GM18858 (cell line): ENCODE measurements around the gene ARHGAP12.

Experiments used
- ATAC-seq: cut with Tn5 transposase; IDR thresholded peaks from one replicate; pipeline ENCODE4 v1.9.1; 2021; ENCODE audit not compliant: unreplicated experiment

The ARHGAP12 gene

DNA sequence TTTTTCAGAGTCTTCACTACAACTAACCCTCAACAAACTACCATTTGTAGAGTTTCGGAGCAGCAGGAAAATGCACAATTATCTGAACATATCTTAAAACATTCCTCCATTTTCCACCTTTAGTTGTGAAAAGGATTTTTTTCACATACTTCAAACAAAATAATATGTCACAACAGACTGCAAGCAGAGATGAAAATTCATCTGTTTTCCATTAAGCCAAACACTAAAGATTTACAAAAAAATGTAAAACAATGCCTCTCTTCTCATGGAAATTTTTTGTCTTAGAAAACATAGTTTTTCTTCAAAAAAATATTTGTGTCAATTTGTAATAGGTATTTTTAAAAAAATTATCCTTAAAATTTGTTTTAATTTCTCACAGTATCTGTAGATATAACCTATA lies 98.9 kb downstream of the ARHGAP12 start:
- ATAC-seq, result no peak

DNA sequence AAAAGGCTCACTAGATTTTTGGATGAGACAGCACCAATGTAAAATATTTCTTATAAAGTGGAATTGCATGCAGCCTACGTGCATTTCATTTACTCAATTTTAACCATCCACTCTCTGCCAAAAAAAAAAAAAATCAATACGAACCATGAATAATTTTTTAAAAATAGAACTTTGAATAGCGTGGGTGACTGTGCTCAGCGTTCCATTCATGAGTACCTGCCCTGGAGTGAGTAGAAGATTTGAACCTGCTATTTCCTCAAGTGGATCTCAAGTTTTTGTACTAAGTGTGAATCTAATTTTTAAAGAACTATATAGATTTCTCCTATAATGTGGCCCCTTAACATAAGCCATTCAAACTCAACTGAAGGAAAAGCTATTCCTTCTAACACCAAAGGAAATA lies 105.3 kb downstream of the ARHGAP12 start:
- ATAC-seq, result no peak

DNA sequence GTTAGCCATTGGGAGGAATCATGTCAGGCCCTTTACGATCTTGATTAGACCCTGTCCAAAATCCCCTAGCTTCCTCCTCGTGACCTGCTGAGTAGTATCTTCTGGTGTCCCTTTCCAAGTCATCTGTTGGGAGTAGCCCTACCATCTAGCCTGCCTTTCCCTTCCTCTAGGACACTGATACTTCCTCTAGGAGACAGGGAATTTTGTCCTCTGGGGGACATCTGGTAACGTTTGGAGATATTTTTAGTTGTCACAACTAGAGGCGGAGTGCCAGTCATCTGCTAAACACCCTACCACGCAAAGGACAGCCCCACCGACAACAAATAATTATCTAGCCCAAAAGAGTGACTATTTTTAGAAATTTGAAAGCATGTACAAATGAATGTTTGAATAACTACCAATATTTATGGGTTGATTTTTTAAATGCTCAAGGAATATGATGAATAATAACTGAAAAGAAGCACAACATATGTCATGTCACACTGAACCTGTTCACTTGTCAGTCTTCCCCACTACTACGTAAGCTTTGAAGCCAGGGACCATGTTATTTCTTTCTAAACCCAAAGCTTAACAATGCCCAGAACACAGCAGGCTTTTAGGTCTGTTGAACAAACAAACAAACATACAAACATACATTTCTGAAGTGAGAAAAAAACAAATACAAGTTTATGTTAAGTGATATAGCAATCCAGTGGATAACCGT lies 105.9 kb downstream of the ARHGAP12 start:
- ATAC-seq, result no peak

DNA sequence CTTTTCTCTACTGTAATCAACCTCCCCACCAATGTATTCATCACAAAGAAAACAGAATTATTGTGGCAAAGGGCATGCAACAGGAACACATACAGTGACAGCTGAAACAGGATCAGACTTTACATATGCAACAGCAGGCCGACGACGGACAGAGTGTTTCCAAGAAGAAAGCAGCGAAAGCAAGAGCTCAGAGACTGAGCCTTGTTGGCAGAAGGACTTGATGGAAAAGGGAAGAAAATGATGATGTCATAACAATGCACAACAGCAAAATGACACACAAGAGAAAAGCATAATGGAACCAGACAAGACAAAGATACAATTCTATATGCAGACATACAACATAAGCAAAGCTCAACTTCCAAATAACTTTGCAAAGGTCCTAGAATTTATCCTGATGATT lies 106.5 kb downstream of the ARHGAP12 start:
- ATAC-seq, result no peak

DNA sequence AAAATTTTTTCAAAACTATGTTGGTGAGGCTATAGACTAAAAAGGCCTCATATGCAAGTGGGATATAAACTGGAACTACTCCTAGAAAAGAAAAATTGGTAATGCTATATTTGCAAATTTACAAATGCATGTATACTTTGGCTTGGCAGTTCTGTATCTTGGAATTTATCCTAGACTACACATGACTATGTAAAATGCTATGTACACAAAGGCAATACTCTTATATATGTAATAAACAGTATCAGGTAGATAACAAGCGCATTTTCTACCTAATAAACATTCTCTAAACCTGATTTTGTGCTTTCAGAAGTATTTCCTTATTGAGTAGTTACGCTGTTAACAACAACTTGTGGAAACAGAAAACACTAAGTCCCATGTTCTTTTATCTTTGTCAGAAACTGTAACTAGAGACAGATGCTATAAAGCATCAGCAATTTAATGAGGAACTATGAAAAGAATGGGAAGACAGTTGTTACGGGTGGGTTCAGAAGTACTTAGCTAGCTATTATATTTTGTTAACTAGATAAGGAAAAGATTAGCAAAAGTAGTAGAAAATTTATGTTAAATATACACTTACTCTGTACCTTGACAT lies 107.8 kb downstream of the ARHGAP12 start:
- ATAC-seq, result no peak

DNA sequence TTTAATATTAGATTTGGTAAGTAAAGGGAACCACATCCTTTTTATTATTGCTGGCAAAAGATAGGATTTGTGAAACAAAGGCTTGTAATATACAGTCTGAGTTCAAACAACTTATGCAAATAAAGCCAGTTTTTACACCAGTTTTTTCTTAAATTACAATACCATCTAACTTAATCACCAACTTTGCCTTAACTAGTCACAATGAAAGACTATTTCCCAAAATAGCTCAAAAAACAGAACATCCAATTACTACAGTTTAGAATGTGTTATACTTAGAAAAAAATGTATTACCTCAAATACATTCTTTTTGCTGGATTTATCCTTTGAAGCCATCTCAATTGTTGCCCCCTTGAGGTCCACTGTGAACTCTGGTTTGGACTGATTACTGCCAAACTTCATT lies 108.5 kb downstream of the ARHGAP12 start:
- no peak for ATAC-seq

DNA sequence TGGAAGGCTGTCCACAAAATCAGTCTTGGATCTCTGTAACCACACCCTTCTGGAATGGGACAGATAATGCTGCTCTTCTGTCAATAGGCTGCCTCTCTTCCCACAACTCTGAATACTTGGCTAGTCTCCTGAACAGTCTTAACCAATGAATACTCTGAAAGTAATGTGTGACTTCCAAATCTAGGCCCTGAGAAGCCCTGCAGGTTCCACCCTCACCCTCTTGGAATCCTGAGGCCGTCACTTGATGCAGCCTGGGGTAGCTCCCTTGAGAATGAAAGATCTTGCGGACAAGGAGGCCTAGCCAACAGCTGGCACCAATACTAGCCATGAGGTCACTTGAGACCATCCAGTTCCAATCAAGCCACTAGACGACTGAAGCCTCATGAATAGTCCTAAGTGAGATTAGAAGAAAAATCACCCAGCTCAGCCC lies 109.2 kb downstream of the ARHGAP12 start:
- no peak for ATAC-seq

DNA sequence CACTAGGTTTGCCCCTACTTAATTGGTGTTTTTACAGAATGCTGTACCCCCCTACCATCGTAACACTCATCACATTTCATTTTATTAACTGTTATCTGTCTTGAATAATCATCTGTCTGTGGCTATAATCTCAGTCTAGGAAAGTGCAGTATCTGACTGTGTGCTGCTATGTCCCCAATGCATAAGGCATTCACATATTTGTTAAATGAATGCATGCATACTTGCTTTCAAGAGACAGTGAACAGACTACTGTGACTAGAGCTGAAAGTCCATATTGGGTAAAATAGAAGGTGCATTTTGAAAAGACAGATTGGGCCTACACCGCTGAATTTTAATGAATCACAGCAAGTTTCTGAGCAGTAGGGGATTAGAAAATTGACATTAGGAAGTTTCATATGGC lies 112.3 kb downstream of the ARHGAP12 start:
- no peak for ATAC-seq

DNA sequence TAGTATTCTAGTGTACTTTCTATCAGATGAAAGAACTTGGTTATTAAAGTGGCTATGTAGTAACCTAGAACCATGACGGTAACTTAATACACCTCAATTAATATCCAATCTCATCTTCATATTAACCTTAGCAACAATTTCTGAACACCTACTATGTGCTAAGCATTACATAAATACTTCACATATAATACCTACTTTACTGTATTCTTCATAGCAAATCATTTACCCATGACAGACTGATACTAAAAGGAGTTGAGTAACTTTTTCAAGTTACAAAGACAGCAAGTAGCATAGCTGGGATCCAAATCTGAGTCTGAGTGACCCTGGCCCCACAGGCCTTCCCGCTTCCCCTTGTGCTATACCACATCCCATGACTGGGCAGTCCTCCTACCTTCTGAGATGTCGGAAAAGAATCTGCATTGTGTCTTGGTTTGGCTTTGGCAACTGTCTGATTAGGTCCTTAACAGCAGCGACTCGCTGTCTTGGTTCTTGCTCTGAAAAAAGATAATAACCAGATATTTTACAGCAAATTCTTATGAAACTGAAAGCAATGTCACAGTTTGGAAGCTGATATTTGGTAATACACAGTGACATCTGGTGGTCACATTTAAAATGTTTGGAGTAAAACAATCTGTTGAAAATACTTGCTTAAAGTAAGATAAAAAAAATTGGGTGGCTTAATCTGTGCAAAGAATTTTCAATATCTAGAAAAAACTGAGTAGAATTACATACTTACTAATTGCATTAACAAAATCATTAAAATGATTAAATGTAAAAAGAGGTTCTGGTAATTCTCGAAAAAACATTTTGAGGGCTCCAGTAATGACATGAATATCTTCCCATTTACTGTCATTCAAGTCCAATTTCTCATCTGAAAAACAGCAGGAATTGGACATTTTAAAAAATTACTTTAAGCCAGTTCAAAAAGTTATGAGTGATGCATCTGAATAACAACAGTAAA lies 120.1 kb downstream of the ARHGAP12 start:
- peak; percentile 58 for ATAC-seq

DNA sequence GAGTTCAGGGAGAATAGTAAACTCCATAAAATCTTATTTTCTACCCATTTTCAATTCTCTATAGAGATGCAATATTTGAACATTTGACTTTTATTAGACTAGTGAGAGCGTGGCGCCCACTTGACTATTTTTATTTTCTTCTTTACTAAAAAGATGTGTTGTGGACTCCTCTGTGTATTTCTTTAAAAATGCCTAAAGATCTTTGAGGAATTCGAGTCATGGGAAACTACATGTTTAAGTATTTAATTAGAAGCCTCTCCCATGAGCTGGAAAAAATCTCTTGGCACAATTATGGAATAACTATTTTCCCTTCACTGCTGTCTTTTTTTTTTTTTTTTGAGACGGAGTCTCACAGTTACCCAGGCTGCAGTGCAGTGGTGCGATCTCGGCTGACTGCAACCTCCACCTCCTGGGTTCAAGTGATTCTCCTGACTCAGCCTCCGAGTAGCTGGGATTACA lies 124.2 kb downstream of the ARHGAP12 start:
- ATAC-seq, result no peak

DNA sequence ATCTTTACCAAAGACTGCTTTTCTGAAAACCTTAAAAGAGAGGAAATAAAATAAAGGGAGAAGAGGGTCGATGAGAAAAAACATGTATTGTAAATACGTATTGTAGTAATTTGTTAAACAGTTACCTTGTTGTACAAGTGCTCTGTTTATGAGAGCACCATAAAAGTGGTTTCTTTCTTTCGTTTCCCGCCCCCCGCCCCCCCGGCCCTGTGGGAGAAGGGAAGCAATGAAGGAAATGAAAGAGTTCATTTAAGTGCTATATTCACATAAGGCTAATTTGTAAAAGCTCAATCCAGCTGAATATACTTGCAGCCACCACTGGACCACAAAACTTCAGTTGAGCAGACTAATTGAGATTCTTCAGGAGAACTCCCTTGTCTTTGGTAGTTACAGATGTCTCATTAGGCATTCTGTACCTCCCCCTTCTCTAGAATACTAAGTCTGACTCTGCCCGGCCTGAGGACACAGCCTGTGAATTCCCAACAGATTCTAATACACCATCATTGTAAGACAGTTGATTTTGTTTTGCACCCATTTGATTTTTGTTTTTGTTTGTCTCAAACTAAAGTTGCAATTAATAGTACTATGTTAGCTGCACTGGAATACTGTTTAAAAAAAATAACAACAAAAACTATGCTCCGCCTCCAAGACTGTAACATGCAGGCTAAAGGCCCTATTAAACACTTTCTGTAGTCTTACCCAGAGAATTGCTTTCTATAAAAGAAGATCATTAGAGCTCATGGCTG lies 124.9 kb downstream of the ARHGAP12 start:
- no peak for ATAC-seq

DNA sequence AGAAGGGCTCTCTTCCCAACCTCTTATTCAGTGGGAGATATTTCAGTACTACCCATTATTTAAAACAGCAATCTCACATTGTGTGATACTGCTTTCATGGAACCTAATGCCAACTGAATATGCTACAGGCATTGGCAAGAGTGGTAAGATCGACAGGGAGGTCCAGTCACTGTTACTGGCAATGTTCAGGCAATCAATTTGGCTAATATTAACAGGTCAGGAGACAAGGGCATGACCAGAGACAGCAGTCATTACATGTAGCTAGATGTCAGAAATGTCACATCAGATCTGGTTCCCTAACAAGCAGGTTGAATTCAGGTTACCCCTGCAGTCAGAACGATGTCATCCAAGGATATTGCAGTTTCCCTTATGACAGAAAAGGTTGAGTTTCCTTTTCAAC lies 129.4 kb downstream of the ARHGAP12 start:
- no peak for ATAC-seq

DNA sequence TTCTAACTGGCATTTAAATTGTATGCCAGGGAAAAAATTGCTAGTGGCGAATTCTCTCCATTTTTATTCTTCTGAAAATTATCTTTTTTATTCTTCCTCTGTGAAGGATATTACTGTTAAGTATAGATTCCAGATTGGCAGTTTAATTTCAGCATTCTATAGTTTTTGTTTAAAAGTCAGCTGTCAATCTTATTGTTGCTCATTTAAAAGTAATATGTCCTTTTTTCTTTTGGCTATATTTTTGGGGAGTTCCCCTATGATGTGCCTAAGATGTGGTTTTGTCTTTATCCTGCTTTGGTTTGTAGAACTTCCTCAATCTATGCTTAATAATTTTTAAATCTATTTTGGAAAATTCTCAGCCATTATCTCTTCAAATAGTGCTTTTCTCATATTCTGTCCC lies 135.9 kb downstream of the ARHGAP12 start:
- ATAC-seq, result no peak

DNA sequence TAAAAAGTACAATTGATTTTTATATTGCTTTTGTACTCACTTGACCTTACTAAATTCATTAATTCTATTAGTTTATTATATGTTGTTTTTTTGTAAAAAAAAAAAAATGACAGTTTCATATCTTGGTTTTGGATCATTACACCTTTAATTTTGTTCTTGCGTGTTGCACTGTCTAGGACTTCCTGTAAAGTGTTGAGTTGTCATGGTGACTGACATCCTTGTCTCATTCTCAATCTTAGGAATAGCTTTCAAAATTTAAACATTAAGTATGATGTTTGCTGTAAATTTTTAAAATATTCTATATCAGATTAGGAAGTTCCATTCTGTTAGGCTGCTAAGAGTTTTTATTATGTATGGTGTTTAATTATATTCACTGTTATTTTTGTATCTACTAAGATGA lies 139.1 kb downstream of the ARHGAP12 start:
- ATAC-seq, result no peak

DNA sequence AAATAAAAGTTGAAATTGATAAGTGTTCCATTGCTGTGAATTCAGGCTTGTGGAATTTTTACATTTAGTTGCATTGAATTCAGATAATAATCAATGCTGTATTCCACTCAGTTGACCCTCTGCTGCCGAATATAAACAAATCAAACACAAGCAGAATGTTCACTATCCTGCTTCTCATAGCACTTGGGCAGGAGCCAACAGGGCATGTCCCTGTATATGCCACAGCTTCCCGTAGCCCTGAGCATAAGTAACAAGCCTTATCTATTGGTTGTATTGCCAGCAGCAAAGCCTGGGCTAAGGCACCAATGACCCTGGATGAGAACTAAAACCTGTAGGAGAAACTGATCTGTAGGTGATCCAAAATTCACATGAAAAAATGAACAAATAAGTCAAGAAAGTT lies 145.9 kb downstream of the ARHGAP12 start:
- no peak for ATAC-seq

DNA sequence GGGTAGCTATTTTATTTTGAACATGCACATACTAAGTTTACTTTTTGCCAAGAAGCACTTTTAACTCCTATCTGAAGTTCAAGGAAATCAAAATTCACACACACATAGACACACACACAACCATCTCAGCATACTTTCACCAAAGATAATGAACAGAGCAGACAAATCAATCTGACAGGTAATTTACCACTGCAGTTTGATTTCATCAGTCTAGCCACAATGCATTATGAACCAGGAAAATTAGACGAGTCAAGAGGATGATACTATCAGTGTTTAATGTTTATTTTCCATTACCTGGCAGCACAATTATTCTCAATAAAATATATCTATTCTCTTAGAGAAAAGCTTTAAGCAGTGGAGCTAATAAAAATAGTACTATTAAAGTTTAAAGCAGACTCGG lies 147.9 kb downstream of the ARHGAP12 start:
- no peak for ATAC-seq

DNA sequence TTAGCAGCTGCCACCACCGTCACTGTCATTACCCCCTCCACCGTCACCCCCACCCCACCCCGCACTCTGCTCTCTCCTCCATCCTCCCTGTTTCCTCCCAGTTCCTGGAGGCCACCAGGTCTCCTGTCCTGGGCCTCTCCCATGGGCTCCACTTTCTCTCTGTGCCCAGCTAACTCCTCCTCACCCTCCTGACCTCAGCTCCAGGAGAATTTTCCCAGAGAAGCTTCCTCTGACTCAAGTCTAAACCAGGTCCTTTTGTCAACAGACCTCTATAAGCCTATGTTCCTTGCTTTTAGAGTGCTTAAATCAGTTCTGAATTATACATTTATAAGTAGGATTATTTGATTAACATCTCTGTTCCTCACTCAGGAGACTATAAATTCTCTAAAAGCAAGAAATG lies 150.0 kb downstream of the ARHGAP12 start:
- ATAC-seq, result no peak

DNA sequence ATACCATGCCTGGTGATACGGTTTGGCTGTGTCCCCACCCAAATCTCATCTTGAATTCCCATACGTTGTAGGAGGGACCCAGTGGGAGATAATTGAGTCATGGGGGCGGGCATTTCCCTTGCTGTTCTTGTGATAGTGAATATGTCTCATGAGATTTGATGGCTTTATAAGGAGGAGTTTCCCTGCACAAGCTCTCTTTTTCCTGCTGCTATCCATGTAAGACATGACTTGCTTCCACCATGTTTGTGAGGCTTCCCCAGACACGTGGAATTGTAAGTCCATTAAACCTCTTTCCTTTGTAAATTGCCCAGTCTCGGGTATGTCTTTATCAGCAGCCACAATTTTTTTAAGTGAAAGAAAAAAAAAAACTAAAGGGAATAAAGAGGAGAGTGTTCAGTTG lies 152.5 kb downstream of the ARHGAP12 start:
- ATAC-seq, result no peak

DNA sequence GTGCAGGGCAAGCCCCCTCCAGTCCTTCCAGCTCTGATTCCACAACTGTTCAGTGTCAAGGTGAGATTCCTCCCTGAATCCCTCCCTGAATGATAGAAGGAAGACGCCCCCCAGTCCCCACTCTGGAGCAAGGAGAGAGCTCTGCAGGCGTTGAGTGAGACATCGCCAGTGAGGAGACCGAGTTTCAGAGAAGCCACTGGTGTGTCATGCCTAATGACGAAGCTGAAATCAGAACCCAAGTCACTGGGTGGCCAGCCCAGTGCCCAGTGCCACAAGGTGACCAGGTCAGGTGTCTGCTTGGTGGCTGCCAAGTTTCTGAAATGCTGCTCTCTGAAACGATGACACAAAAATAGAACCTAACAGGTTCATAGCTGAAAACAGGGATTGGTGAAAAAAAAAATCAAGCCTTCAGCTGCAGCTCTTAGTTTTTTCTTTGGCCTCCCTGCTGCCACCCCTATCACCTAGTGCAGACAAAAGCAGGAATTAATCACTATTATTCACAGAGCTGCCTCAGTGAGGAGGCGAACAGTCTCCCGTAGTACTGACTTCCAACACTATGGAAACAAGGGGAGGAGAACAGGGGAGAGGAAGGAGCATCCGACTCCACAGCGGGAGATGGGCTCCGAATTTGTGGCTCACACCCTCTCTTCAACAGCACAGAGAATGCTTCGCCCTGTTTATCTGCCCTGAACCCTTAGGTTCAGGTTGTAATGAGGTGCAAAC lies 153.5 kb downstream of the ARHGAP12 start:
- no peak for ATAC-seq

DNA sequence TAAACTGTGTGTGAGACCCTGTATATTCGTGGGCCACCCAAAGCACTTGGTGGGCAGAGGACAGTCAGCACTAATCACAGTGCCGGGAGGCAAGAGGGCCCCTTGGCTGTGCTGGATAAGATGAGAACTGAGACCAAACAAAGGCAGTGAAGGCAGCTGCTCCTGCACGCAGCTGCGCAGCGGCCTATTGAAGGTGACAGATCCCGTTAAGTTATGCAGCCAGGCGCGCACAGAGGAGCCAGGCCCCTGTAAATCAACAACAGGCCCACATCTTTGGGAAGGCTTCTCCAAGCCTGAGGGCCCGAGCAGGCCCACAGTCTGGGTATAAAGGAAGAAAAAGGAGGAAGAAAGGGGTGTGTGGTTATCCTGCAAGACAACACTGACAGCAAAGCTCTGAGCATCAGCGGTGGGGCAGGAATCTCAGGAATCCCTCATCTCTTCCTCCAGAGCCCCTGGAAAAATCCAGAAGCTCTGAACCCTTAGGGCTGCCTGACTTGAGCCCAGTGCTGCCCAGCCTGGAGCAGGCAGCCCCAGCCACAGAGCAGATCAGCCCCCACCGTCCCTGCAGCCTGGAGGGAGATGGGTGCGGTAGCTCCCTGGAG lies 154.2 kb downstream of the ARHGAP12 start:
- no peak for ATAC-seq
